Measurements from ENCODE around the gene SPTLC3. TPM values are rescaled to one million over a fixed set of nuclear protein-coding genes. Genes with fewer than 3 reads are reported as not detected.

SPTLC3 gene
- total and polyA plus RNA-seq, 2 donors (not counting 1 experiment from before 2014, with no cell fraction given), result not detected

DNA sequence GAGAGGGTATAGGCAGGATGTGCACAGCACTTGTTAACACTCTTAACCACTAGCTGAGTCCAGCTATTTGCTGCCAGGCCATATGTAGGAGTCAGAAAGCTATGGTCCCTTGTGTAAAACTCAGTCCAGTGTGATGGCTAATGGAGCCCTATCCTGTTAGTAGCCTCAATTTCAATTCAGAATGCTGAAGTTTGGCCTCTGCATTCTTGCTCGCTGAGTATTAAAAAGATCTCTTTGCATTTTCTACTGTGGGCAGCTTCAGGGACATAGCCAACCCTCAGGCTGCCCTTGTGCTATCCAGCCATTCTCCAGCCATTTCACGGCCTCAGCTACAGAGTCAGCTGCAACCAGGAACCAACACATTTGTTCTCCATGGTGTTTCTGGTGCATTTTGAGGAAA lies 92.5 kb downstream of the SPTLC3 start:
- WGBS (ENCODE audit: insufficient coverage), result 100% methylated on average over 1 of the region's 2 CpGs
- Histone ChIP-seq H3K27ac (ENCODE audit: low read length in 2 of 2) (no peak overlapping the region), H3K4me1 (ENCODE audit: control insufficient read depth in 2 of 2, insufficient read depth in 2 of 2, low read length in 2 of 2) (no peaks in the 10 kb centered on the region), H4K20me1 (ENCODE audit: control insufficient read depth, insufficient read depth, low read length, poor library complexity, severe bottlenecking) (no peaks in the 10 kb centered on the region), H3K27me3 (replicated peaks in 1 of 4; ENCODE audit: control extremely low read depth in 1 of 4, control insufficient read depth in 3 of 4, insufficient read depth in 4 of 4, low read length in 3 of 4) (no peaks in the 10 kb centered on the region), H3K4me2 (replicated peaks; ENCODE audit: low read depth, low read length, poor library complexity, severe bottlenecking) (no peak overlapping the region), H3K4me3 (ENCODE audit: control extremely low read depth in 1 of 5, extremely low read depth in 1 of 5, insufficient read depth in 1 of 5, low read depth in 2 of 5, low read length in 4 of 5) (no peak overlapping the region), H2AFZ (ENCODE audit: insufficient read depth, low read depth, low read length, poor library complexity, severe bottlenecking) (no peak overlapping the region), H3K9me3 (ENCODE audit: control extremely low read depth in 1 of 3, control insufficient read depth in 2 of 3, insufficient read depth in 1 of 3, low read length in 2 of 3) (no peaks in the 10 kb centered on the region), H3K9ac (ENCODE audit: low read length) (no peak overlapping the region), H3K36me3 (replicated peaks in 1 of 2; ENCODE audit: control extremely low read depth in 1 of 2, control insufficient read depth in 1 of 2, extremely low read depth in 1 of 2, insufficient read depth in 2 of 2, low read length in 1 of 2) (no peaks in the 10 kb centered on the region), H3K79me2 (ENCODE audit: control insufficient read depth, insufficient read depth, low read length) (no peaks in the 10 kb centered on the region)
- DNase-seq (no peak), ATAC-seq (ENCODE audit: low read depth) (no peak)
- no peak for TF ChIP-seq CTCF (IDR thresholded peaks at IDR 0.05)
- TF ChIP-seq EZH2 (IDR thresholded peaks at IDR 0.05; ENCODE audit: borderline replicate concordance, insufficient read depth, low read depth, low read length, poor library complexity, severe bottlenecking), result no peak
- intact Hi-C loops (cut with micrococcal nuclease), result no loop called here
- Mint-ChIP-seq H3K9me3 (ENCODE audit: insufficient read depth) (no peaks in the 10 kb centered on the region), H3K4me1 (no peaks in the 10 kb centered on the region), H3K27me3 (peaks cover 3% of the 10 kb centered on the region), H3K27ac (no peak overlapping the region), H3K4me3 (no peak overlapping the region)
- ChIA-PET CTCF (interaction anchor here (2.0 kb wide), 1 partner anchor 10 kb away, joined by 4 read pairs; no protein-coding TSS in a partner anchor), POLR2A (no interaction called here)

DNA sequence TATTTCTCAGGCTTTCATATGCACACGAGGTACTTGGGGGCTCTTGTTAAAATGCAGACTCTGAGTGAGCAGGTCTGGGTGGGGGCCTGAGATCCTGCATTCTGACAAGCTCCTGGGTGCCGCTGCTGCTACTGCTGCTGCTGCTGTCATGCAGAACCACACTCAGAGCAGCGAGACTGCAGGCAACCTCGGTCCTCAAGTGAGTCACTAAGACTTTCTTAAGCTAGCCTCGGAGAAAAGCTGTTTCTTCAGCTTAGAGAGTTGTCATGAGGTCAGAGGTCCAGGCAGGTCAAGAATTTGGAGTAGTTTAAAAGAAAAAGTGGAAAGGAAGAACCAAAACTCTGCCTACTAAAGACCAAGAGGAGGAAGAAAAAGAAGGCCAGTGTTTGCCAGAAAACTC lies 92.9 kb downstream of the SPTLC3 start:
- no peaks in the 10 kb centered on the region for H3K4me1 ChIP-seq (ENCODE audit: control insufficient read depth in 2 of 2, insufficient read depth in 2 of 2, low read length in 2 of 2)
- WGBS (ENCODE audit: insufficient coverage), result 77% methylated on average over 5 of the region's 5 CpGs
- no peak overlapping the region for H2AFZ ChIP-seq (ENCODE audit: insufficient read depth, low read depth, low read length, poor library complexity, severe bottlenecking)
- no peaks in the 10 kb centered on the region for H3K27me3 ChIP-seq (replicated peaks in 1 of 4; ENCODE audit: control extremely low read depth in 1 of 4, control insufficient read depth in 3 of 4, insufficient read depth in 4 of 4, low read length in 3 of 4)
- ATAC-seq (ENCODE audit: low read depth) (no peak), DNase-seq (no peak)
- H3K9ac ChIP-seq (ENCODE audit: low read length), result no peak overlapping the region
- H3K36me3 ChIP-seq (replicated peaks in 1 of 2; ENCODE audit: control extremely low read depth in 1 of 2, control insufficient read depth in 1 of 2, extremely low read depth in 1 of 2, insufficient read depth in 2 of 2, low read length in 1 of 2), result no peaks in the 10 kb centered on the region
- H3K27ac ChIP-seq (ENCODE audit: low read length in 2 of 2), result no peak overlapping the region
- Mint-ChIP-seq H3K27me3 (peaks cover 5% of the 10 kb centered on the region), H3K4me3 (no peak overlapping the region), H3K9me3 (ENCODE audit: insufficient read depth) (no peaks in the 10 kb centered on the region), H3K27ac (no peak overlapping the region), H3K4me1 (no peaks in the 10 kb centered on the region)
- no peak overlapping the region for H3K4me3 ChIP-seq (ENCODE audit: control extremely low read depth in 1 of 5, extremely low read depth in 1 of 5, insufficient read depth in 1 of 5, low read depth in 2 of 5, low read length in 4 of 5)
- H3K9me3 ChIP-seq (ENCODE audit: control extremely low read depth in 1 of 3, control insufficient read depth in 2 of 3, insufficient read depth in 1 of 3, low read length in 2 of 3), result no peaks in the 10 kb centered on the region
- TF ChIP-seq EZH2 (IDR thresholded peaks at IDR 0.05; ENCODE audit: borderline replicate concordance, insufficient read depth, low read depth, low read length, poor library complexity, severe bottlenecking), result no peak
- TF ChIP-seq CTCF (IDR thresholded peaks at IDR 0.05), result no peak
- intact Hi-C loops (cut with micrococcal nuclease), result no loop called here
- no peaks in the 10 kb centered on the region for H3K79me2 ChIP-seq (ENCODE audit: control insufficient read depth, insufficient read depth, low read length)
- CTCF ChIA-PET, result interaction anchor here (2.0 kb wide), 1 partner anchor 9 kb away, joined by 4 read pairs; no protein-coding TSS in a partner anchor
- H3K4me2 ChIP-seq (replicated peaks; ENCODE audit: low read depth, low read length, poor library complexity, severe bottlenecking), result no peak overlapping the region
- no peaks in the 10 kb centered on the region for H4K20me1 ChIP-seq (ENCODE audit: control insufficient read depth, insufficient read depth, low read length, poor library complexity, severe bottlenecking)
- POLR2A ChIA-PET, result no interaction called here
